PC-3 (cell line): ENCODE results near the gene ADH5. TPM values are rescaled to one million over a fixed set of nuclear protein-coding genes. Genes with fewer than 3 reads are reported as not detected.

Experiments
- ATAC-seq: fragments of 200-7000 bp; cut with Tn5 transposase; 2 replicates; pipeline ENCODE4 v1.9.1; 2020; ENCODE audit warnings: mild to moderate bottlenecking, moderate library complexity
- BruUV-seq: library from RNA; stranded (reverse); fragments of 400-500 nt; replicated peaks from 2 replicates; lab custom pipeline; 2021; lab: Mats Ljungman, UMichigan
- CTCF ChIA-PET: fragments of 300-600 bp; sonication (Branson Sonifier 250); formaldehyde crosslinking; loops from one replicate; lab custom pipeline; 2022; ENCODE audit warnings: antibody characterized with exemption; lab: Charles Lee
- POLR2A ChIA-PET: fragments of 300-600 bp; sonication (Branson Sonifier 250); formaldehyde crosslinking; loops from one replicate; lab custom pipeline; 2022; ENCODE audit warnings: antibody characterized with exemption; ENCODE audit not compliant: unreplicated experiment; lab: Charles Lee
- DNase-seq: peaks from one replicate; pipeline ENCODE4 v3.0.0-alpha.2; 2015
- H2AFZ ChIP-seq: fragments of 300-600 bp; sonication (generic); 2 replicates; pipeline ENCODE4 v1.6.0; 2016; ENCODE audit warnings: antibody characterized with exemption, low read length
- H3F3A ChIP-seq: fragments of 300-600 bp; sonication (generic); one replicate; pipeline ENCODE4 v1.6.0; 2017; ENCODE audit warnings: antibody characterized with exemption, low read length, control low read depth, mild to moderate bottlenecking; ENCODE audit not compliant: unreplicated experiment
- H3K27ac ChIP-seq: fragments of 300-600 bp; sonication (generic); 2 replicates; pipeline ENCODE4 v1.5.1; 2016; ENCODE audit warnings: mild to moderate bottlenecking, low read length
- H3K27me3 ChIP-seq: fragments of 300-600 bp; sonication (generic); 2 replicates; pipeline ENCODE4 v1.6.1; 2016; ENCODE audit warnings: low read length, mixed read lengths
- H3K36me3 ChIP-seq: fragments of 300-600 bp; sonication (generic); 2 replicates; pipeline ENCODE4 v1.6.1; 2016; ENCODE audit warnings: low read depth, mixed run types, low read length, mixed read lengths
- H3K4me1 ChIP-seq: fragments of 300-600 bp; sonication (generic); 2 replicates; pipeline ENCODE4 v1.5.1; 2016; ENCODE audit warnings: low read length; ENCODE audit not compliant: insufficient read depth
- H3K4me2 ChIP-seq: fragments of 300-600 bp; sonication (generic); 2 replicates; pipeline ENCODE4 v1.6.0; 2016; ENCODE audit warnings: low read length
- H3K4me3 ChIP-seq: fragments of 300-600 bp; sonication (generic); 2 replicates; pipeline ENCODE4 v1.5.1; 2016; ENCODE audit warnings: mild to moderate bottlenecking, low read length, mixed read lengths
- H3K79me2 ChIP-seq: fragments of 300-600 bp; sonication (generic); 2 replicates; pipeline ENCODE4 v1.6.1; 2017; ENCODE audit warnings: low read length, mixed read lengths
- H3K9ac ChIP-seq: fragments of 300-600 bp; sonication (generic); 2 replicates; pipeline ENCODE4 v1.6.0; 2016; ENCODE audit warnings: mild to moderate bottlenecking, low read length
- H3K9me2 ChIP-seq: fragments of 300-600 bp; sonication (generic); replicated peaks from 2 replicates; pipeline ENCODE4 v1.6.1; 2016; ENCODE audit warnings: mixed run types, low read length, mixed read lengths
- H3K9me3 ChIP-seq: fragments of 300-600 bp; sonication (generic); 2 replicates; pipeline ENCODE4 v1.6.1; 2016; ENCODE audit warnings: low read length, mixed read lengths
- H4K20me1 ChIP-seq: fragments of 300-600 bp; sonication (generic); 2 replicates; pipeline ENCODE4 v1.6.1; 2016; ENCODE audit warnings: low read length, mixed read lengths
- CTCF ChIP-seq: fragments of 300-600 bp; sonication (generic); conservative IDR thresholded peaks from 2 replicates; pipeline ENCODE4 v1.5.1; 2017; ENCODE audit warnings: antibody characterized with exemption, low read depth, mild to moderate bottlenecking, low read length
- EZH2 ChIP-seq: fragments of 300-600 bp; sonication (generic); IDR thresholded peaks from one replicate; pipeline ENCODE4 v1.6.1; 2017; ENCODE audit warnings: antibody characterized with exemption, mild to moderate bottlenecking, low read length; ENCODE audit not compliant: unreplicated experiment
- EZH2phosphoT487 ChIP-seq: fragments of 300-600 bp; sonication (generic); IDR thresholded peaks from 2 replicates; pipeline ENCODE4 v1.6.1; 2018; ENCODE audit warnings: mild to moderate bottlenecking, antibody characterized with exemption, low read length, borderline replicate concordance
- intact Hi-C: fragments of 100-400 bp; cut with micrococcal nuclease; formaldehyde crosslinking; loops from 2 replicates; pipeline ENCODE4 v1.9.0; 2023
- total RNA-seq: library from RNA; depleted of rRNA; stranded (reverse); fragments of >200 nt; gene quantifications from 2 replicates; pipeline ENCODE4 v1.2.3, GENCODE V29; 2014

ADH5 gene
- total RNA-seq, 1 experiment from 2014 or later: 94.5 TPM

- Histone ChIP-seq H3K4me1 (no peaks in the 10 kb centered on the region; the same call in 1 of the 2 replicates), H3K9ac (no peak overlapping the region), H3K27me3 (no peaks in the 10 kb centered on the region), H3K27ac (no peak overlapping the region), H3K4me3 (no peak overlapping the region), H3K79me2 (peaks cover 63% of the 10 kb centered on the region), H4K20me1 (peaks cover 4% of the 10 kb centered on the region; the same call in 1 of the 2 replicates), H3F3A (no peaks in the 10 kb centered on the region), H3K36me3 (no peaks in the 10 kb centered on the region), H3K9me2 (no peaks in the 10 kb centered on the region), H3K9me3 (no peaks in the 10 kb centered on the region), H2AFZ (no peak overlapping the region), H3K4me2 (no peak overlapping the region)
- TF ChIP-seq CTCF (no peak), EZH2 (no peak), EZH2phosphoT487 (no peak)
- ATAC-seq (no peak), DNase-seq (peak; percentile 7)
- POLR2A ChIA-PET: no interaction called here
- intact Hi-C loops: no loop called here
- BruUV-seq: no TSS peak
- CTCF ChIA-PET: no interaction called here
Observed at GRCh38 chr4:99028187-99028586, 60.4 kb downstream of the ADH5 start.

GRCh38 chr4:99027304-99027703, 61.3 kb downstream of the ADH5 start:
- no peak for ATAC-seq
- no peaks in the 10 kb centered on the region for H3F3A ChIP-seq
- no peak overlapping the region for H2AFZ ChIP-seq
- intact Hi-C loops: no loop called here
- BruUV-seq: no TSS peak
- ChIA-PET POLR2A (no interaction called here), CTCF (no interaction called here)
- peaks cover 71% of the 10 kb centered on the region for H3K79me2 ChIP-seq
- no peaks in the 10 kb centered on the region for H3K9me3 ChIP-seq
- H3K9me2 ChIP-seq: no peaks in the 10 kb centered on the region
- no peak overlapping the region for H3K27ac ChIP-seq
- H3K4me2 ChIP-seq: no peak overlapping the region
- no peak for DNase-seq
- H3K9ac ChIP-seq: no peak overlapping the region
- H4K20me1 ChIP-seq: peaks cover 4% of the 10 kb centered on the region; the same call in 1 of the 2 replicates
- H3K27me3 ChIP-seq: no peaks in the 10 kb centered on the region
- H3K36me3 ChIP-seq: no peaks in the 10 kb centered on the region
- no peaks in the 10 kb centered on the region; the same call in 1 of the 2 replicates for H3K4me1 ChIP-seq
- H3K4me3 ChIP-seq: no peak overlapping the region
- no peak for TF ChIP-seq EZH2phosphoT487
- no peak for TF ChIP-seq CTCF

GRCh38 chr4:99025506-99025905, 63.1 kb downstream of the ADH5 start:
- Histone ChIP-seq H3F3A (no peaks in the 10 kb centered on the region), H4K20me1 (peaks cover 4% of the 10 kb centered on the region; the same call in 1 of the 2 replicates), H3K9ac (no peak overlapping the region), H3K4me3 (no peak overlapping the region), H3K4me1 (no peaks in the 10 kb centered on the region; the same call in 1 of the 2 replicates), H3K36me3 (peaks cover 9% of the 10 kb centered on the region), H3K4me2 (no peak overlapping the region), H2AFZ (no peak overlapping the region), H3K9me3 (no peaks in the 10 kb centered on the region), H3K79me2 (peaks cover 82% of the 10 kb centered on the region), H3K27ac (no peak overlapping the region), H3K9me2 (no peaks in the 10 kb centered on the region), H3K27me3 (no peaks in the 10 kb centered on the region)
- no peak for TF ChIP-seq EZH2
- no peak for TF ChIP-seq CTCF
- no peak for TF ChIP-seq EZH2phosphoT487
- CTCF ChIA-PET: no interaction called here
- no TSS peak for BruUV-seq
- DNase-seq (no peak), ATAC-seq (no peak)
- intact Hi-C loops: no loop called here
- POLR2A ChIA-PET: no interaction called here
